CD8-positive, alpha-beta memory T cell (primary cell): ENCODE data around the gene MAB21L4. TPM values are rescaled to one million over a fixed set of nuclear protein-coding genes. Genes with fewer than 3 reads are reported as not detected.

Experiments
- CTCF ChIA-PET: fragments of 350-600 bp; sonication (Branson Sonifier 250); formaldehyde crosslinking; loops from one replicate; lab custom pipeline; 2021; ENCODE audit warnings: antibody characterized with exemption; lab: Charles Lee
- POLR2A ChIA-PET: fragments of 350-600 bp; sonication (Branson Sonifier 250); formaldehyde crosslinking; loops from one replicate; lab custom pipeline; 2021; ENCODE audit warnings: antibody characterized with exemption; lab: Charles Lee
- DNase-seq, 5 donors: peaks; one replicate each; pipeline versions ENCODE4 v3.0.0 to v3.0.0-alpha.2; 2020 to 2022; ENCODE audit warnings: mixed read lengths in 1 of 5
- H3K27ac ChIP-seq: one replicate; pipeline ENCODE4 v1.7.0; 2013; ENCODE audit warnings: low read depth, mild to moderate bottlenecking, low read length, moderate library complexity
- H3K27me3 ChIP-seq: 2 replicates; pipeline ENCODE4 v1.7.0; 2013; ENCODE audit warnings: low read length, mild to moderate bottlenecking; ENCODE audit not compliant: insufficient read depth, poor library complexity, severe bottlenecking
- H3K36me3 ChIP-seq: 2 replicates; pipeline ENCODE4 v1.7.0; 2013; ENCODE audit warnings: mild to moderate bottlenecking, low read length, moderate library complexity; ENCODE audit not compliant: insufficient read depth
- H3K4me1 ChIP-seq: 2 replicates; pipeline ENCODE4 v1.7.0; 2013; ENCODE audit warnings: mild to moderate bottlenecking, low read length, moderate library complexity; ENCODE audit not compliant: insufficient read depth
- H3K4me3 ChIP-seq: 2 replicates; pipeline ENCODE4 v1.7.0; 2013; ENCODE audit warnings: mild to moderate bottlenecking, low read length
- H3K9me3 ChIP-seq: 2 replicates; pipeline ENCODE4 v1.7.0; 2013; ENCODE audit warnings: mild to moderate bottlenecking, low read length
- H3K27ac Mint-ChIP-seq, 8 donors: one replicate each; pipeline ENCODE4 v1.8.0; 2020 to 2021; ENCODE audit warnings: mixed read lengths in 8 of 8, mild to moderate bottlenecking in 6 of 8, inconsistent platforms in 3 of 8, moderate library complexity in 3 of 8
- H3K27me3 Mint-ChIP-seq, 2 donors: one replicate each; pipeline ENCODE4 v1.8.0; 2020 to 2021; ENCODE audit warnings: mixed read lengths in 2 of 2, mild to moderate bottlenecking in 1 of 2, moderate library complexity in 1 of 2
- H3K36me3 Mint-ChIP-seq, 3 donors: one replicate each; pipeline ENCODE4 v1.8.0; 2020 to 2021; ENCODE audit warnings: mixed read lengths in 3 of 3, inconsistent platforms in 1 of 3, mild to moderate bottlenecking in 1 of 3
- H3K4me1 Mint-ChIP-seq, 3 donors: one replicate each; pipeline ENCODE4 v1.8.0; 2020 to 2021; ENCODE audit warnings: mixed read lengths in 3 of 3, inconsistent platforms in 1 of 3, mild to moderate bottlenecking in 1 of 3
- H3K4me3 Mint-ChIP-seq, 7 donors: one replicate each; pipeline ENCODE4 v1.8.0; 2020 to 2021; ENCODE audit warnings: mixed read lengths in 7 of 7, mild to moderate bottlenecking in 6 of 7, moderate library complexity in 4 of 7, inconsistent platforms in 2 of 7
- H3K9me3 Mint-ChIP-seq, 5 donors: one replicate each; pipeline ENCODE4 v1.8.0; 2020 to 2022; ENCODE audit warnings: mixed read lengths in 5 of 5, mild to moderate bottlenecking in 3 of 5, moderate library complexity in 2 of 5, inconsistent platforms in 1 of 5
- polyA plus RNA-seq: library from polyadenylated mRNA; unstranded; fragments of 300-500 nt; fragmentation: Illumina TruSeq; gene quantifications from one replicate; pipeline ENCODE4 v1.2.3, GENCODE V29; 2021
- total RNA-seq, 2 experiments: library from RNA; stranded (reverse); gene quantifications; one replicate each; pipeline ENCODE4 v1.2.3, GENCODE V29; 2021

MAB21L4 gene
- total and polyA plus RNA-seq, 3 experiments from 2014 or later = not detected

- no peaks in the 10 kb centered on the region for H3K9me3 ChIP-seq
- DNase-seq = peak in 1 of 5 donors; percentile 15
- no peaks in the 10 kb centered on the region for H3K4me1 ChIP-seq
- no peak overlapping the region for H3K4me3 Mint-ChIP-seq
- H3K4me3 ChIP-seq = no peak overlapping the region
- peaks cover 10 to 24% of the 10 kb centered on the region in 2 donors for H3K27me3 Mint-ChIP-seq
- no peaks in the 10 kb centered on the region for H3K27me3 ChIP-seq
- H3K27ac ChIP-seq = no peak overlapping the region
- no peaks in the 10 kb centered on the region for H3K36me3 Mint-ChIP-seq
- no peaks in the 10 kb centered on the region for H3K9me3 Mint-ChIP-seq
- no peaks in the 10 kb centered on the region for H3K4me1 Mint-ChIP-seq
- POLR2A ChIA-PET = no interaction called here
- H3K27ac Mint-ChIP-seq = no peak overlapping the region
- H3K36me3 ChIP-seq = no peaks in the 10 kb centered on the region
- CTCF ChIA-PET = interaction anchor here (1.1 to 1.8 kb wide), 2 partner anchors 10 to 24 kb away, joined by 5 read pairs; no protein-coding TSS in a partner anchor
These were observed 19.8 kb upstream of the MAB21L4 start for GRCh38 chr2:240915526-240916341.

- H3K27me3 ChIP-seq = no peaks in the 10 kb centered on the region
- DNase-seq = peak in 1 of 5 donors; percentile 43
- CTCF ChIA-PET = interaction anchor here (0.8 to 1.8 kb wide), 6 partner anchors 11 to 229 kb away, joined by 3 to 5 read pairs (median 4); partner anchors contain the start of gene MAB21L4
- Mint-ChIP-seq H3K36me3 (no peaks in the 10 kb centered on the region), H3K4me3 (peak overlapping the region in 1 of 7 donors; percentile 44), H3K9me3 (no peaks in the 10 kb centered on the region), H3K27me3 (peaks cover 13 to 31% of the 10 kb centered on the region in 2 donors), H3K4me1 (no peaks in the 10 kb centered on the region), H3K27ac (no peak overlapping the region)
- POLR2A ChIA-PET = no interaction called here
- H3K27ac ChIP-seq = no peak overlapping the region
- H3K4me3 ChIP-seq = no peak overlapping the region
- H3K4me1 ChIP-seq = no peaks in the 10 kb centered on the region
- H3K9me3 ChIP-seq = no peaks in the 10 kb centered on the region
- no peaks in the 10 kb centered on the region for H3K36me3 ChIP-seq
These were observed 18.9 kb upstream of the MAB21L4 start for GRCh38 chr2:240914645-240915525.

- no peak overlapping the region for H3K4me3 ChIP-seq
- H3K27ac Mint-ChIP-seq = peak overlapping the region in 1 of 8 donors; percentile 63
- H3K9me3 ChIP-seq = no peaks in the 10 kb centered on the region
- no peak overlapping the region for H3K4me3 Mint-ChIP-seq
- ChIA-PET POLR2A (interaction anchor here (0.6 kb wide), 1 partner anchor 745 kb away, joined by 3 read pairs; no protein-coding TSS in a partner anchor), CTCF (interaction anchor here (0.8 to 1.8 kb wide), 6 partner anchors 12 to 230 kb away, joined by 3 to 5 read pairs (median 4); partner anchors contain the start of gene MAB21L4)
- H3K9me3 Mint-ChIP-seq = no peaks in the 10 kb centered on the region
- H3K36me3 ChIP-seq = no peaks in the 10 kb centered on the region
- peak; percentile 24 to 66 (median 44) for DNase-seq
- H3K27me3 Mint-ChIP-seq = peaks cover 13 to 31% of the 10 kb centered on the region in 2 donors
- no peaks in the 10 kb centered on the region for H3K27me3 ChIP-seq
- no peaks in the 10 kb centered on the region for H3K4me1 ChIP-seq
- H3K4me1 Mint-ChIP-seq = no peaks in the 10 kb centered on the region
- H3K27ac ChIP-seq = no peak overlapping the region
- H3K36me3 Mint-ChIP-seq = no peaks in the 10 kb centered on the region
These were observed 18.1 kb upstream of the MAB21L4 start for GRCh38 chr2:240913810-240914644.

- Histone ChIP-seq H3K27me3 (no peaks in the 10 kb centered on the region), H3K4me3 (no peak overlapping the region), H3K27ac (no peak overlapping the region), H3K36me3 (no peaks in the 10 kb centered on the region), H3K9me3 (no peaks in the 10 kb centered on the region), H3K4me1 (no peaks in the 10 kb centered on the region)
- Mint-ChIP-seq H3K27me3 (peaks cover 13 to 31% of the 10 kb centered on the region in 2 donors), H3K36me3 (no peaks in the 10 kb centered on the region), H3K4me3 (no peak overlapping the region), H3K4me1 (no peaks in the 10 kb centered on the region), H3K9me3 (no peaks in the 10 kb centered on the region), H3K27ac (no peak overlapping the region)
- CTCF ChIA-PET = no interaction called here
- DNase-seq = no peak
- POLR2A ChIA-PET = no interaction called here
These were observed 17.2 kb upstream of the MAB21L4 start for GRCh38 chr2:240912878-240913809.

- no peak for DNase-seq
- CTCF ChIA-PET = no interaction called here
- no peaks in the 10 kb centered on the region for H3K27me3 ChIP-seq
These were observed 15.8 kb upstream of the MAB21L4 start for GRCh38 chr2:240911641-240912265.

GRCh38 chr2:240909216-240909974 is 13.4 kb upstream of the MAB21L4 start:
- Histone ChIP-seq H3K9me3 (no peaks in the 10 kb centered on the region), H3K27me3 (no peaks in the 10 kb centered on the region), H3K36me3 (no peaks in the 10 kb centered on the region), H3K4me1 (no peaks in the 10 kb centered on the region), H3K4me3 (no peak overlapping the region), H3K27ac (no peak overlapping the region)
- no peaks in the 10 kb centered on the region for H3K36me3 Mint-ChIP-seq
- DNase-seq = no peak
- no peaks in the 10 kb centered on the region for H3K4me1 Mint-ChIP-seq
- no peaks in the 10 kb centered on the region for H3K9me3 Mint-ChIP-seq
- no peak overlapping the region for H3K27ac Mint-ChIP-seq
- CTCF ChIA-PET = no interaction called here
- POLR2A ChIA-PET = no interaction called here
- no peak overlapping the region for H3K4me3 Mint-ChIP-seq
- H3K27me3 Mint-ChIP-seq = peaks cover 11 to 26% of the 10 kb centered on the region in 2 donors

More at GRCh38 chr2:240911641-240912265, 15.8 kb upstream of the MAB21L4 start:
- Mint-ChIP-seq H3K4me3 (peak overlapping the region in 1 of 7 donors; percentile 17), H3K27ac (no peak overlapping the region), H3K9me3 (no peaks in the 10 kb centered on the region), H3K36me3 (no peaks in the 10 kb centered on the region), H3K4me1 (no peaks in the 10 kb centered on the region), H3K27me3 (peaks cover 13 to 30% of the 10 kb centered on the region in 2 donors)
- Histone ChIP-seq H3K27ac (no peak overlapping the region), H3K4me1 (no peaks in the 10 kb centered on the region), H3K36me3 (no peaks in the 10 kb centered on the region), H3K9me3 (no peaks in the 10 kb centered on the region), H3K4me3 (no peak overlapping the region)
- POLR2A ChIA-PET = no interaction called here
